ENCODE data around the gene CSAD.
"Not testable (repeated sequence)": the region's sequence is repeated elsewhere in the genome, so short reads cannot be mapped to it uniquely, and the experiment has no call there.

CSAD gene

DNA sequence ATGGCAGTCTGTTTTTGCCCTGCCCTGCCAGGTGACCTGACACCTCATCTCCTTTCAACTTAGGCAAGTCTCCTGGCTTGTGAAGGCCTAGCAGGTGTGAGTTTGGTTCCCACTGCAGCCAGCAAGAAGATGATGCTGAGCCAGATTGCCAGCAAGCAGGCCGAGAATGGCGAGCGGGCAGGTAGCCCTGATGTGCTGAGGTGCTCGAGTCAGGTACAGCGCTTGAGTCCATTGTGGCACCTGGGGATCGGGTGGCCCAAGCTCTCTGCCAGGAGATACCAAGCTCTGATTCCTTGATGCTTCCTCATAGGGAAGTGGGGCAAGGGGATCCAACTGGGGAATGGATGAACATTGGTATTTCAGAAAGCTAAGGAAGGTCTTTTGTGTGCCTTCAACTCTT, 4.1 kb upstream of the CSAD start (continued):
- TF ChIP-seq ZNF565 (CRISPR knock-in tag; conservative IDR thresholded peaks at IDR 0.05; ENCODE audit: low read depth) (no peak), ZFP3 (CRISPR knock-in tag; IDR thresholded peaks at IDR 0.05) (no peak)

DNA sequence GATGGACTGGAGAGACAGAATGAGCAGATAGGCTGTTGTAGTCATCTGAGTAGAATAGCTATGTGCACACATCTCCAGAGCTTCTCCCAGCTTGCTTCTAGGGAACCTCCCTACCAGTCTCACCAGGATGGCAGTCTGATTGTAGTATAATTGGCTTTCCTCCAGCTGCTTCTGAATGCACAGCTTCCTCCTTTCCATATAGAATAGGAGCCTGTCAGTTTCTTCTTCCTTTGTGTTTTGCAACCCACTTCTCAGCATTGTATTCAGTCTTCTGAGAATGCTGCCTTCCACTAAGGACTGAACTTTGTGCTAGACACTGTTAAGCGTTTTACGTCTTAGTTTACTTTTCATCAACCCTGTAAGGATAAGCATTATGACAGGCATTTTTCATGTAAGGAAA, 2.2 kb upstream of the CSAD start:
- no peak for ATAC-seq
- TF ChIP-seq ZFP30 (CRISPR knock-in tag; IDR thresholded peaks at IDR 0.05) (no peak), OSR1 (CRISPR knock-in tag; IDR thresholded peaks at IDR 0.05) (no peak), RARB (CRISPR knock-in tag; IDR thresholded peaks at IDR 0.05) (no peak), PPARA (CRISPR knock-in tag; IDR thresholded peaks at IDR 0.05; ENCODE audit: borderline replicate concordance) (no peak), ZNF70 (CRISPR knock-in tag; IDR thresholded peaks at IDR 0.05) (no peak)
- TF ChIP-seq, protein P1, sequence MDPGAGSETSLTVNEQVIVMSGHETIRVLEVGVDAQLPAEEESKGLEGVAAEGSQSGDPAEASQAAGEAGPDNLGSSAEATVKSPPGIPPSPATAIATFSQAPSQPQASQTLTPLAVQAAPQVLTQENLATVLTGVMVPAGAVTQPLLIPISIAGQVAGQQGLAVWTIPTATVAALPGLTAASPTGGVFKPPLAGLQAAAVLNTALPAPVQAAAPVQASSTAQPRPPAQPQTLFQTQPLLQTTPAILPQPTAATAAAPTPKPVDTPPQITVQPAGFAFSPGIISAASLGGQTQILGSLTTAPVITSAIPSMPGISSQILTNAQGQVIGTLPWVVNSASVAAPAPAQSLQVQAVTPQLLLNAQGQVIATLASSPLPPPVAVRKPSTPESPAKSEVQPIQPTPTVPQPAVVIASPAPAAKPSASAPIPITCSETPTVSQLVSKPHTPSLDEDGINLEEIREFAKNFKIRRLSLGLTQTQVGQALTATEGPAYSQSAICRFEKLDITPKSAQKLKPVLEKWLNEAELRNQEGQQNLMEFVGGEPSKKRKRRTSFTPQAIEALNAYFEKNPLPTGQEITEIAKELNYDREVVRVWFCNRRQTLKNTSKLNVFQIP (CRISPR knock-in tag; IDR thresholded peaks at IDR 0.05; ENCODE audit: borderline replicate concordance, low read depth) = no peak

DNA sequence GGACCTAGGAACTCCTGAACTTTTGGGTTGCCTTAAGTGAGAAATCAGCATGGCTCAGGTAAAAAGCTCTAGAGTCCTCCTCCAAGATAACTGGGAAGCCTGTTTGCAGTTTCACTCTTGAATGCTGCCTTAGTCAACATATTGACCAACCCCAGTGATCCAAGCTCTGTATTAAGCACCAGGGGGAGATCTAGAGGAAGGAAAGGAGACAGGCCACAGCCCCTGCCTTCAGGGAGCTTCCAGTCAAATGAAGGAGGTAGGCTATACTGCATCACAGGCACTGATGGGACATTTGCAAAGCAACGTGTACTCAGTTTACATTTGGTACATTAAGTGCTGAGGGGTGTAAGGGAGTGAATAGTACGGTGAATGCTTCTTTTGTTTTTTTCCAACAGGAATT, 1.2 kb upstream of the CSAD start:
- ATAC-seq = no peak
- TF ChIP-seq, protein P2, sequence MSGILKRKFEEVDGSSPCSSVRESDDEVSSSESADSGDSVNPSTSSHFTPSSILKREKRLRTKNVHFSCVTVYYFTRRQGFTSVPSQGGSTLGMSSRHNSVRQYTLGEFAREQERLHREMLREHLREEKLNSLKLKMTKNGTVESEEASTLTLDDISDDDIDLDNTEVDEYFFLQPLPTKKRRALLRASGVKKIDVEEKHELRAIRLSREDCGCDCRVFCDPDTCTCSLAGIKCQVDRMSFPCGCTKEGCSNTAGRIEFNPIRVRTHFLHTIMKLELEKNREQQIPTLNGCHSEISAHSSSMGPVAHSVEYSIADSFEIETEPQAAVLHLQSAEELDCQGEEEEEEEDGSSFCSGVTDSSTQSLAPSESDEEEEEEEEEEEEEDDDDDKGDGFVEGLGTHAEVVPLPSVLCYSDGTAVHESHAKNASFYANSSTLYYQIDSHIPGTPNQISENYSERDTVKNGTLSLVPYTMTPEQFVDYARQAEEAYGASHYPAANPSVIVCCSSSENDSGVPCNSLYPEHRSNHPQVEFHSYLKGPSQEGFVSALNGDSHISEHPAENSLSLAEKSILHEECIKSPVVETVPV (CRISPR knock-in tag; IDR thresholded peaks at IDR 0.05) = no peak

DNA sequence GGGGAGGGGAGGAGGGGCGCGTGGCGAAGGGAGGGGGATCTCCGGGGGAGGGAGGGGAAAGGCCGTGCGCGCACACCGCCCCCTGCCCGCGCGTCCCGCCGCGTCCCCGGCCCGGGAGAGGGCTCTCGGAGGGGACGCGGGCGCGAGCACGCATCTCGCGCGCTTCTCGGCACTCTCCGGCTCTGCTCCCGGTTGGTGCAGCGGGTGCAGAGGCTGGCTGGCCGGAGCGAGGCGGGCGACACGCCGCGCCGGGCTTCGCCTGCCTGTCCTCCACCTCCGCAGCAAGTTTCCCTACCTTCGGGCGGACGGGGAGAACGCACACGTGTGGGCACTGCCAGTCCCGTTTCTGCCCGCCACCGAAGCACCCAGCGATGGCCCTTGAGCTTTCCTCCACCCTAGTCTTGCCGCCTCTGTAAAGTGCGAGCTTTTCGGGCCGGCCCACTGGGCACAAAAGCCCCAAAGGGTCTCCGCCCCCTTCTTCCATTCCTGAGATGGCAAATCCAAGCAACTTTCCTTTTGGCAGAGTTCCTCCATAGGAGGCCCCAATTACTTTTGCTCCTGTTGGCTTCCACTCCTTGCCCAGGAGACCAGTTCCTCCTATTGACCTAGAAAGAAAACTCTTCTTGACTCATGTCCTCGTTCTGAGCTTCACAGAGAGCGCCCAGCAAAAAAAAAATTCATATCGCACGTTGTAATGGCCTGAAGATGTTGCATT, 363 bp upstream of the CSAD start:
- TF ChIP-seq, protein P3, sequence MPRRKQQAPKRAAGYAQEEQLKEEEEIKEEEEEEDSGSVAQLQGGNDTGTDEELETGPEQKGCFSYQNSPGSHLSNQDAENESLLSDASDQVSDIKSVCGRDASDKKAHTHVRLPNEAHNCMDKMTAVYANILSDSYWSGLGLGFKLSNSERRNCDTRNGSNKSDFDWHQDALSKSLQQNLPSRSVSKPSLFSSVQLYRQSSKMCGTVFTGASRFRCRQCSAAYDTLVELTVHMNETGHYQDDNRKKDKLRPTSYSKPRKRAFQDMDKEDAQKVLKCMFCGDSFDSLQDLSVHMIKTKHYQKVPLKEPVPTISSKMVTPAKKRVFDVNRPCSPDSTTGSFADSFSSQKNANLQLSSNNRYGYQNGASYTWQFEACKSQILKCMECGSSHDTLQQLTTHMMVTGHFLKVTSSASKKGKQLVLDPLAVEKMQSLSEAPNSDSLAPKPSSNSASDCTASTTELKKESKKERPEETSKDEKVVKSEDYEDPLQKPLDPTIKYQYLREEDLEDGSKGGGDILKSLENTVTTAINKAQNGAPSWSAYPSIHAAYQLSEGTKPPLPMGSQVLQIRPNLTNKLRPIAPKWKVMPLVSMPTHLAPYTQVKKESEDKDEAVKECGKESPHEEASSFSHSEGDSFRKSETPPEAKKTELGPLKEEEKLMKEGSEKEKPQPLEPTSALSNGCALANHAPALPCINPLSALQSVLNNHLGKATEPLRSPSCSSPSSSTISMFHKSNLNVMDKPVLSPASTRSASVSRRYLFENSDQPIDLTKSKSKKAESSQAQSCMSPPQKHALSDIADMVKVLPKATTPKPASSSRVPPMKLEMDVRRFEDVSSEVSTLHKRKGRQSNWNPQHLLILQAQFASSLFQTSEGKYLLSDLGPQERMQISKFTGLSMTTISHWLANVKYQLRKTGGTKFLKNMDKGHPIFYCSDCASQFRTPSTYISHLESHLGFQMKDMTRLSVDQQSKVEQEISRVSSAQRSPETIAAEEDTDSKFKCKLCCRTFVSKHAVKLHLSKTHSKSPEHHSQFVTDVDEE (CRISPR knock-in tag; IDR thresholded peaks at IDR 0.05) = 0 out of 2 replicates have a peak, but pooled peaks have one; percentile 17
- no peak for TF ChIP-seq OSR1 (CRISPR knock-in tag; IDR thresholded peaks at IDR 0.05)
- TF ChIP-seq ZFP3 (CRISPR knock-in tag; IDR thresholded peaks at IDR 0.05) = no peak
- TF ChIP-seq GLIS3 (CRISPR knock-in tag; IDR thresholded peaks at IDR 0.05) = no peak
- TF ChIP-seq, protein P4, sequence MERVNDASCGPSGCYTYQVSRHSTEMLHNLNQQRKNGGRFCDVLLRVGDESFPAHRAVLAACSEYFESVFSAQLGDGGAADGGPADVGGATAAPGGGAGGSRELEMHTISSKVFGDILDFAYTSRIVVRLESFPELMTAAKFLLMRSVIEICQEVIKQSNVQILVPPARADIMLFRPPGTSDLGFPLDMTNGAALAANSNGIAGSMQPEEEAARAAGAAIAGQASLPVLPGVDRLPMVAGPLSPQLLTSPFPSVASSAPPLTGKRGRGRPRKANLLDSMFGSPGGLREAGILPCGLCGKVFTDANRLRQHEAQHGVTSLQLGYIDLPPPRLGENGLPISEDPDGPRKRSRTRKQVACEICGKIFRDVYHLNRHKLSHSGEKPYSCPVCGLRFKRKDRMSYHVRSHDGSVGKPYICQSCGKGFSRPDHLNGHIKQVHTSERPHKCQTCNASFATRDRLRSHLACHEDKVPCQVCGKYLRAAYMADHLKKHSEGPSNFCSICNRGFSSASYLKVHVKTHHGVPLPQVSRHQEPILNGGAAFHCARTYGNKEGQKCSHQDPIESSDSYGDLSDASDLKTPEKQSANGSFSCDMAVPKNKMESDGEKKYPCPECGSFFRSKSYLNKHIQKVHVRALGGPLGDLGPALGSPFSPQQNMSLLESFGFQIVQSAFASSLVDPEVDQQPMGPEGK (CRISPR knock-in tag; IDR thresholded peaks at IDR 0.05; ENCODE audit: borderline replicate concordance) = no peak
- peak; percentile 85 for ATAC-seq

DNA sequence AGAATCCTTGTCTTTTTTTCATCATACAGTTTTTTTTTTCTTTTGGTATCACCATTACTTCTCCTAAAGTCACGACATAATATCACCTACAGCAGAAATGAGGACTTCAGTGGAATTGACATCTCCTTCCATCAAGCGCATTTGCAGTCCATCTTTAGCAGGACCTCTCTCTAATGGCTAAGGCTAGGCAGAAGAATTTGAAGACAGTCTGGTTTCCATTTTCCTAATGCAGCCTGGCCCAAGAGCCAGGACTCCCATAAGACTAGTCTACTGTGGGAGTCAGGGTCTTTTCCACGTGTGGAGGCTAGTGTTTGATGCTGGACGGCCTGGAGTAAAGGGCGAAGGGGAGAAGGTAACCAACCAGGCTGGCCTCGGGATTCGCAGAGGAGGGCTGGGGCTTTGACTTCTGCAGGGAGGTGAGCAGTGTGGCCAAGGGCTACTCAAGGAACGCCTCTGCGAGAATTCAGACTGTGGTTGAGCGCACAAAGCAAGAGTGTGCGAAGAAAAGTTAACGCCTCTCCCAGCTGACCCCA, 972 bp downstream of the CSAD start:
- peak; percentile 33 for ATAC-seq
- no peak for TF ChIP-seq PPARA (CRISPR knock-in tag; IDR thresholded peaks at IDR 0.05; ENCODE audit: borderline replicate concordance)
- no peak for TF ChIP-seq BACH2 (CRISPR knock-in tag; IDR thresholded peaks at IDR 0.05; ENCODE audit: borderline replicate concordance)
- TF ChIP-seq TCF4 (CRISPR knock-in tag; IDR thresholded peaks at IDR 0.05; ENCODE audit: borderline replicate concordance) = no peak
- TF ChIP-seq, protein P3 (CRISPR knock-in tag; IDR thresholded peaks at IDR 0.05) = no peak
- no peak for TF ChIP-seq ZNF565 (CRISPR knock-in tag; conservative IDR thresholded peaks at IDR 0.05; ENCODE audit: low read depth)
- TF ChIP-seq ZC3H10 (CRISPR knock-in tag; IDR thresholded peaks at IDR 0.05) = no peak

DNA sequence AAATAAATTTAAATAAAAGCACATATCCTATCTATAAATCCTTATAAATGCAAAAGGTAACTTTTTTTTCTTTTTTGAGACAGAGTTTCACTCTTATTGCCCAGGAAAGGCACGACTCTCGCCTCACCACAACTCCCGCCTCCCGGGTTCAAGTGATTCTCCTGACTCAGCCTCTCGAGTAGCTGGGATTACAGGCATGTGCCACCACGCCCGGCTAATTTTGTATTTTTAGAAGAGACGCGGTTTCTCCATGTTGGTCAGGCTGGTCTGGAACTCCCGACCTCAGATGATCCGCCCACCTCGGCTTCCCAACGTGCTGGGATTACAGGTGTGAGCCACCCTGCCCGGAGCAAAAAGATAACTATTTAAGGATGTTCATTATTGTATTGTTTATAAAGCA, 1.9 kb downstream of the CSAD start:
- not testable (repeated sequence) for ATAC-seq

DNA sequence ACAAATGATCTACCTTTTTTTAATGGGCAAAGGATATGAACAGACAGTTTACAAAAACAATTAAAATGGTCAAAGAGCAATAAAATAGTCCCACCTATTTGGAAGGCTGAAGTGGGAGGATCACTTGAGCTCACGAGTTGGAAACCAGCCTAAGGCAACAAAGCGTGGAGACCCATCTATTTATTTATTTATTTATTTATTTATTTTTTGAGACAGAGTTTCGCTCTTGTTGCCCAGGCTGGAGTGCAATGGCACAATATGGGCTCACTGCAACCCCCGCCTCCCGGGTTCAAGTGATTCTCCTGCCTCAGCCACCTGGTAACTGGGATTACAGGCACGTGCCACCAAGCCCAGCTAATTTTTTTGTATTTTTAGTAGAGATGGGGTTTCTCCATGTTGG, 3.3 kb downstream of the CSAD start:
- not testable (repeated sequence) for ATAC-seq

Data from SK-N-SH treated with all-trans-retinoic acid at 6 μM for 48 hours (cell line).